HCT116 (cell line): ENCODE results near the gene TMEM271. TPM values are rescaled to one million over a fixed set of nuclear protein-coding genes. Genes with fewer than 3 reads are reported as not detected.
"Not testable (repeated sequence)": the region's sequence is repeated elsewhere in the genome, so short reads cannot be mapped to it uniquely, and the experiment has no call there.

Experiments
- ATAC-seq: fragments of 200-7000 bp; cut with Tn5 transposase; 2 replicates; pipeline ENCODE4 v1.9.1; 2020; ENCODE audit warnings: mild to moderate bottlenecking, moderate library complexity
- BruUV-seq: library from RNA; stranded (reverse); fragments of 400-500 nt; replicated peaks from 2 replicates; lab custom pipeline; 2021; lab: Mats Ljungman, UMichigan
- CTCF ChIA-PET: fragments of 300-600 bp; sonication (Branson Sonifier 250); formaldehyde crosslinking; loops from one replicate; lab custom pipeline; 2021; ENCODE audit warnings: antibody characterized with exemption; lab: Charles Lee
- POLR2A ChIA-PET: fragments of 300-600, 350-600 bp; sonication (Branson Sonifier 250); formaldehyde crosslinking; loops from one replicate; lab custom pipeline; 2021; ENCODE audit warnings: antibody characterized with exemption; lab: Charles Lee
- RAD21 ChIA-PET, 2 experiments: fragments of 300-600 bp; sonication (Branson Sonifier 250); formaldehyde crosslinking; loops; one replicate each; lab custom pipeline; 2023; ENCODE audit warnings: low total read pairs in 2 of 2; ENCODE audit not compliant: uncharacterized antibody in 2 of 2, unreplicated experiment in 2 of 2, low non-redundant PET in 1 of 2; lab: Charles Lee
- DNase-seq: peaks from one replicate; pipeline ENCODE4 v3.0.0-alpha.2; 2010; ENCODE audit warnings: low read depth, low spot score
- H2AFZ ChIP-seq: fragments of 200-600 bp; shearing (Covaris generic), sonication (generic); 2 replicates; pipeline ENCODE4 v1.6.1; 2017; ENCODE audit warnings: low read depth, mixed run types, mixed read lengths, antibody characterized with exemption, low read length; ENCODE audit not compliant: poor library complexity, severe bottlenecking
- H3K27ac ChIP-seq: 2 replicates; pipeline ENCODE4 v1.5.1; 2012; ENCODE audit warnings: low read depth, low read length
- H3K27me3 ChIP-seq: fragments of 200-600 bp; sonication (generic); 2 replicates; pipeline ENCODE4 v1.6.1; 2016; ENCODE audit warnings: mixed run types, low read length, mixed read lengths; ENCODE audit not compliant: insufficient read depth
- H3K36me3 ChIP-seq, 2 experiments: fragments of 200-500 bp in 1 of 2; fragments of 200-600 bp in 1 of 2; sonication (Bioruptor generic) in 1 of 2; sonication (generic) in 1 of 2; 2 replicates each; pipeline versions ENCODE4 v1.5.1 to v1.6.1; 2014 to 2016; ENCODE audit warnings: low read length in 2 of 2, inconsistent platforms in 1 of 2, mixed read lengths in 1 of 2, mixed run types in 1 of 2; ENCODE audit not compliant: insufficient read depth in 2 of 2, control insufficient read depth in 1 of 2
- H3K4me1 ChIP-seq, 2 experiments: fragments of 200-600 bp in 1 of 2; sonication (generic) in 1 of 2; 2 replicates each; pipeline versions ENCODE4 v1.5.1 to v1.6.1; 2012 to 2017; ENCODE audit warnings: low read length in 2 of 2, inconsistent platforms in 1 of 2, mild to moderate bottlenecking in 1 of 2, mixed read lengths in 1 of 2, mixed run types in 1 of 2, moderate library complexity in 1 of 2; ENCODE audit not compliant: insufficient read depth in 2 of 2, control insufficient read depth in 1 of 2
- H3K4me2 ChIP-seq: fragments of 200-600 bp; sonication (generic); 2 replicates; pipeline ENCODE4 v1.6.1; 2017; ENCODE audit warnings: mixed run types, low read length, mixed read lengths
- H3K4me3 ChIP-seq, 2 experiments: fragments of 200-600 bp in 1 of 2; sonication (generic) in 1 of 2; replicated peaks in 1 of 2; 2 replicates each; pipeline ENCODE4 v1.5.1; 2011 to 2016; ENCODE audit warnings: low read length in 2 of 2, control low read depth in 1 of 2, low read depth in 1 of 2, mild to moderate bottlenecking in 1 of 2, mixed read lengths in 1 of 2, mixed run types in 1 of 2
- H3K79me2 ChIP-seq: fragments of 200-600 bp; sonication (generic); 2 replicates; pipeline ENCODE4 v1.6.1; 2017; ENCODE audit warnings: mild to moderate bottlenecking, mixed run types, low read length, moderate library complexity, mixed read lengths; ENCODE audit not compliant: insufficient read depth
- H3K9ac ChIP-seq: fragments of 200-600 bp; sonication (generic); 2 replicates; pipeline ENCODE4 v1.6.1; 2016; ENCODE audit warnings: low read length, mixed read lengths
- H3K9me2 ChIP-seq: fragments of 200-600 bp; sonication (generic), shearing (Covaris generic); 2 replicates; pipeline ENCODE4 v1.6.1; 2017; ENCODE audit warnings: mixed run types, mild to moderate bottlenecking, moderate library complexity; ENCODE audit not compliant: insufficient read depth
- H3K9me3 ChIP-seq, 2 experiments: fragments of 200-500 bp in 1 of 2; fragments of 200-600 bp in 1 of 2; sonication (Bioruptor generic) in 1 of 2; sonication (generic) in 1 of 2; 2 replicates each; pipeline ENCODE4 v1.6.1; 2014 to 2017; ENCODE audit warnings: low read length in 2 of 2, mixed read lengths in 2 of 2, inconsistent platforms in 1 of 2, low read depth in 1 of 2, mild to moderate bottlenecking in 1 of 2, mixed run types in 1 of 2, moderate library complexity in 1 of 2; ENCODE audit not compliant: control insufficient read depth in 1 of 2, insufficient read depth in 1 of 2
- H4K20me1 ChIP-seq: fragments of 200-600 bp; sonication (generic), shearing (Covaris generic); 2 replicates; pipeline ENCODE4 v1.6.1; 2017; ENCODE audit warnings: mixed run types, mild to moderate bottlenecking, moderate library complexity; ENCODE audit not compliant: insufficient read depth
- CBX3 ChIP-seq: IDR thresholded peaks from 2 replicates; pipeline ENCODE4 v1.6.1; 2012; ENCODE audit warnings: low read depth
- CEBPB ChIP-seq: IDR thresholded peaks from 2 replicates; pipeline ENCODE4 v1.6.1; 2012; ENCODE audit warnings: low read depth
- EGR1 ChIP-seq: IDR thresholded peaks from 2 replicates; pipeline ENCODE4 v1.6.1; 2012; ENCODE audit warnings: low read depth
- MAX ChIP-seq: IDR thresholded peaks from 2 replicates; pipeline ENCODE4 v1.6.1; 2012
- POLR2AphosphoS5 ChIP-seq: IDR thresholded peaks from 2 replicates; pipeline ENCODE4 v1.6.1; 2011; ENCODE audit warnings: mild to moderate bottlenecking, low read depth, low read length, moderate library complexity
- RAD21 ChIP-seq: IDR thresholded peaks from 2 replicates; pipeline ENCODE4 v1.6.1; 2012; ENCODE audit warnings: low read depth, mild to moderate bottlenecking
- SIN3A ChIP-seq: IDR thresholded peaks from 2 replicates; pipeline ENCODE4 v1.6.1; 2012; ENCODE audit warnings: low read depth
- SP1 ChIP-seq: IDR thresholded peaks from 2 replicates; pipeline ENCODE4 v1.6.1; 2012; ENCODE audit warnings: low read depth
- SRF ChIP-seq: IDR thresholded peaks from 2 replicates; pipeline ENCODE4 v1.6.1; 2012; ENCODE audit warnings: low read depth
- TCF7L2 ChIP-seq: IDR thresholded peaks from 2 replicates; pipeline ENCODE4 v1.7.0; 2011; ENCODE audit warnings: borderline replicate concordance, inconsistent platforms; ENCODE audit not compliant: insufficient read depth, insufficient read length; ENCODE audit errors: extremely low read depth
- YY1 ChIP-seq: IDR thresholded peaks from 2 replicates; pipeline ENCODE4 v1.6.1; 2011; ENCODE audit warnings: low read length, low read depth, moderate library complexity, mild to moderate bottlenecking; ENCODE audit not compliant: insufficient replicate concordance; ENCODE audit errors: extremely low read depth
- ZNF274 ChIP-seq: fragments of 200-500 bp; sonication (Bioruptor generic); IDR thresholded peaks from 2 replicates; pipeline ENCODE4 v1.6.1; 2014; ENCODE audit warnings: mild to moderate bottlenecking, low read depth, low read length, inconsistent platforms
- intact Hi-C: fragments of 100-400 bp; cut with micrococcal nuclease; formaldehyde crosslinking; loops from 2 replicates; pipeline ENCODE4 v1.10.0; 2022
- total RNA-seq: library from RNA; stranded (reverse); gene quantifications from one replicate; pipeline ENCODE4 v1.2.1, GENCODE V29; 2021; ENCODE audit not compliant: unreplicated experiment
- TF ChIP-seq, protein P1 (sequence below), 3 experiments: fragments of 200-600 bp in 1 of 3; sonication (generic) in 1 of 3; IDR thresholded peaks in 2 of 3; conservative IDR thresholded peaks in 1 of 3; 2 replicates each; pipeline ENCODE4 v1.5.1; 2012 to 2017; ENCODE audit warnings: low read depth in 2 of 3, low read length in 2 of 3, antibody characterized with exemption in 1 of 3, borderline replicate concordance in 1 of 3, control low read depth in 1 of 3, mild to moderate bottlenecking in 1 of 3, mixed read lengths in 1 of 3, mixed run types in 1 of 3, moderate library complexity in 1 of 3; ENCODE audit not compliant: insufficient read depth in 1 of 3

The TMEM271 gene
- total RNA-seq, 1 experiment from 2014 or later = not detected

- no peaks in the 10 kb centered on the region for H3K27me3 ChIP-seq
Observed at GRCh38 chr4:592825-593520, 16.9 kb upstream of the TMEM271 start.

DNA sequence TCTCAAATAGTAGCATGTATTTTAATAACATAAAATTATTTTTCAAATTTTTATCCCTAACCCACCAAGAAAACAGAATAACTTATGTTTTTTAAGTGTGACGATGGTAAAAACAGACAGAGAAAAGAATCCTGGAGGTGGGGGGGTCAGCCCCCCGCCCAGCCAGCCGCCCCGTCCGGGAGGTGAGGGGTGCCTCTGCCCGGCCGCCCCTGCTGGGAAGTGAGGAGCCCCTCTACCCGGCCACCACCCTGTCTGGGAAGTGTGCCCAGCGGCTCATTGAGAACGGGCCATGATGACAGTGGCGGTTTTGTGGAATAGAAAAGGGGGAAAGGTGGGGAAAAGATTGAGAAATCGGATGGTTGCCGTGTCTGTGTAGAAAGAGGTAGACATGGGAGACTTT is 16.1 kb upstream of the TMEM271 start:
- H3K79me2 ChIP-seq, intact Hi-C loops, DNase-seq, H3K9ac ChIP-seq, CTCF ChIA-PET, H3K9me2 ChIP-seq, BruUV-seq, POLR2A ChIA-PET, RAD21 ChIA-PET, H4K20me1 ChIP-seq, H3K4me2 ChIP-seq, H3K36me3 ChIP-seq, H3K9me3 ChIP-seq, H3K27me3 ChIP-seq, H3K4me1 ChIP-seq, H2AFZ ChIP-seq, ATAC-seq, H3K4me3 ChIP-seq, H3K27ac ChIP-seq: not testable (repeated sequence)

More at GRCh38 chr4:592825-593520, 16.9 kb upstream of the TMEM271 start:
- no peaks in the 10 kb centered on the region for H3K36me3 ChIP-seq
- DNase-seq (no peak), ATAC-seq (no peak)
- H3K4me1 ChIP-seq = no peaks in the 10 kb centered on the region
- no peak overlapping the region for H3K4me3 ChIP-seq
- H3K27ac ChIP-seq = no peak overlapping the region
- intact Hi-C loops = no loop called here
- H3K9me2 ChIP-seq = no peaks in the 10 kb centered on the region
- no peaks in the 10 kb centered on the region for H3K9me3 ChIP-seq
- no peaks in the 10 kb centered on the region for H4K20me1 ChIP-seq
- ChIA-PET CTCF (no interaction called here), RAD21 (no interaction called here), POLR2A (no interaction called here)
- H3K4me2 ChIP-seq = no peak overlapping the region
- no peak overlapping the region for H3K9ac ChIP-seq
- BruUV-seq = no TSS peak
- H2AFZ ChIP-seq = no peak overlapping the region
- H3K79me2 ChIP-seq = no peaks in the 10 kb centered on the region
- TF ChIP-seq MAX = no peak
- TF ChIP-seq SIN3A = no peak
- no peak for TF ChIP-seq ZNF274
- no peak for TF ChIP-seq SP1
- TF ChIP-seq SRF = no peak
- no peak for TF ChIP-seq RAD21
- TF ChIP-seq CEBPB = no peak
- TF ChIP-seq POLR2AphosphoS5 = no peak
- TF ChIP-seq TCF7L2 = no peak
- TF ChIP-seq, protein P1, sequence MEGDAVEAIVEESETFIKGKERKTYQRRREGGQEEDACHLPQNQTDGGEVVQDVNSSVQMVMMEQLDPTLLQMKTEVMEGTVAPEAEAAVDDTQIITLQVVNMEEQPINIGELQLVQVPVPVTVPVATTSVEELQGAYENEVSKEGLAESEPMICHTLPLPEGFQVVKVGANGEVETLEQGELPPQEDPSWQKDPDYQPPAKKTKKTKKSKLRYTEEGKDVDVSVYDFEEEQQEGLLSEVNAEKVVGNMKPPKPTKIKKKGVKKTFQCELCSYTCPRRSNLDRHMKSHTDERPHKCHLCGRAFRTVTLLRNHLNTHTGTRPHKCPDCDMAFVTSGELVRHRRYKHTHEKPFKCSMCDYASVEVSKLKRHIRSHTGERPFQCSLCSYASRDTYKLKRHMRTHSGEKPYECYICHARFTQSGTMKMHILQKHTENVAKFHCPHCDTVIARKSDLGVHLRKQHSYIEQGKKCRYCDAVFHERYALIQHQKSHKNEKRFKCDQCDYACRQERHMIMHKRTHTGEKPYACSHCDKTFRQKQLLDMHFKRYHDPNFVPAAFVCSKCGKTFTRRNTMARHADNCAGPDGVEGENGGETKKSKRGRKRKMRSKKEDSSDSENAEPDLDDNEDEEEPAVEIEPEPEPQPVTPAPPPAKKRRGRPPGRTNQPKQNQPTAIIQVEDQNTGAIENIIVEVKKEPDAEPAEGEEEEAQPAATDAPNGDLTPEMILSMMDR (IDR thresholded peaks at IDR 0.05 in 2 of 3, conservative IDR thresholded peaks at IDR 0.05 in 1 of 3; ENCODE audit: borderline replicate concordance in 1 of 3, insufficient read depth in 1 of 3, low read depth in 2 of 3, low read length in 2 of 3) = no peak
- no peak for TF ChIP-seq EGR1
- no peak for TF ChIP-seq YY1
- no peak for TF ChIP-seq CBX3
